ENCODE results near the gene CTNNBL1. TPM values are rescaled to one million over a fixed set of nuclear protein-coding genes. Genes with fewer than 3 reads are reported as not detected.
A peak's percentile ranks its signal among the peaks of the same experiment; 100 is the strongest.

The CTNNBL1 gene
- total RNA-seq, 8 experiments from 2014 or later, result 33.2 to 51.4 (median 37.0) TPM

DNA sequence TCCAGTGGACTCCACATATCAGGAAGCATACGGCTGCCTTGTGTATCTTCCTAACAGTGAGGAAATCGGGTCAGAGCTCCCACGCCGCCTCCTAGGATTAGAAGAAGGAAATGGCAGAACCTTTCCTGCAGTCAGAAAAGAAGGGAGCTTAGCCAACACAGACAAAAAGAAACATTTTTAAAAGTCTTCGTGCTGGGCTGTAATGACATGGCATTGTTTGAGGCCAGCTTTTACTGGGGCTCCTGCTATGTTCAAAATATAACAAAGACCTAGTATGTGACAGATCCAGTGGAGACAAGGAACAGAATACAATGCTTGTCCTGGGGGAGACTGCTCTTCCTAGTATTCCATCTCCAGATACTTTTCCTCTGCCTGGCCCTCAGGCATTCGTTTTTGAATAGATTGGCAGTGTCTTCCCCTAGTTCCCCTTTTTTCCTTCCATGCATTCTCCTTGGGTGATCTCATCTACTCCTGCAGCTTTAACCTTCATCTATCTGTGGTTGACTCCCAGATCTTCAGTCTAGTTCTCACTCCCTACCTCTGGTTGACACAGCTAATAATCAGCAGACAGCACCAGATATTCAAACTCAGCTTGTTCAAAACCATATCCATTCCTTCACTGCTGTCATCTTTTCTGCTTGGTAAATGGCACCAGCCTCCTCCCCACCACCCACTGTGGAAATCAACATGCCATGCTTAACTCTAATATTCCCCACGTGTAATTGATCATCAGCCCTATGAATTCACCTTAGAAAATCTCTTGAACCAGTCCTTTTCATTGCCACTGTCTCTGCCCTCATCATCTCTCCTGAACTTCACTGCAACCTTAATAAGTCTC is 114.6 kb downstream of the CTNNBL1 start:
- WGBS, 10 experiments, result 57 to 100% (median 88%) methylated on average over 1 to 6 of the region's 7 CpGs
- in situ Hi-C loops (cut with MboI; ENCODE audit: low pct_unique_long_range_greater_than_20kb in 2 of 9, low sequenced_read_pairs in 9 of 9, unreplicated experiment in 9 of 9), result no loop called here
- no peak for ATAC-seq (replicated peaks in 6 of 8)
- no peak overlapping the region for H3K4me3 ChIP-seq
- peak overlapping the region in 1 of 2 donors; percentile 43 for H3K27ac ChIP-seq
- peaks cover 12 to 27% of the 10 kb centered on the region in 2 donors for H3K4me1 ChIP-seq (replicated peaks in 1 of 2)

DNA sequence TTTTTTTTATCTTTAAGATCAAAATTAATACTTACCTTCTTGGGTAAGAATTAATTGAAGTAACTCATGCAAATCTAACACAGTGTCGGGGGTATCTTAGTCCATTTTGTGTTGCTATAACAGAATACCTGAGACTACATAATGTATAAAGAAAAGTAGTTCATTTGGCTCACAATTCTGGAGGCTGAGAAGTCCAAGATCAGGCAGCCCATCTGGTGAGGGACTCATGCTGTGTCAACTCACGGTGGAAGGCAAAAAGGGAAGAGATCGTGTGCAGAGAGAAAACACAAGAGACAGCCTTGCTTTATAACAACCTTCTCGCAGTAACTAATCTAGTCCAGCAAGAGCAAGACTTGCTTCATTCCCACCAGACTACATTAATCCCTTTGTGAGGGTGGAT is 116.2 kb downstream of the CTNNBL1 start:
- no peak overlapping the region for H3K4me3 ChIP-seq
- H3K4me1 ChIP-seq (replicated peaks in 1 of 2), result peaks cover 4 to 17% of the 10 kb centered on the region in 2 donors
- 80 to 100% (median 94%) methylated on average over 1 to 4 of the region's 4 CpGs for WGBS, 10 experiments
- no peak for ATAC-seq (replicated peaks in 6 of 8)
- in situ Hi-C loops (cut with MboI; ENCODE audit: low pct_unique_long_range_greater_than_20kb in 2 of 9, low sequenced_read_pairs in 9 of 9, unreplicated experiment in 9 of 9), result no loop called here
- no peak overlapping the region for H3K27ac ChIP-seq

DNA sequence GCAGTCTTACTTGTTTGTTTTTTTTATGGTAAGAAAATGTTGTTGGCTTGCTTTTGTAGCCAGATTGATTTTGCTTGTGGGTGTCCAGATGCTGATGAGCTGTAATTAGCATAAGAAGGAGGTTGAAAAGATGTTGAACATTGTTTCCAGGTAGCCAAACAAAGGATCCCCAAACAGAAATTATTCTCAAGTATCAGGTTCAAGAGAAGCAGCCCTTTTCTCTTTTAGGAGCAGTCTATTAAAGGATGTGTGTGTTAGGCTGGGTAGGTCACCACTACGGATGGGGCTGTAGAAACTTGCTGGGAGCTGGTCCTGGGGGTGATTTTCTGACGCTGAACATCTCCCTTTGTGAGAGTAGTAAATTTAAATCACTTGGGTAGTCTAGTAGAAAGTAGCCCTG is 122.2 kb downstream of the CTNNBL1 start:
- H3K4me3 ChIP-seq, result no peak overlapping the region
- in situ Hi-C loops (cut with MboI; ENCODE audit: low pct_unique_long_range_greater_than_20kb in 2 of 9, low sequenced_read_pairs in 9 of 9, unreplicated experiment in 9 of 9), result no loop called here
- H3K27ac ChIP-seq, result no peak overlapping the region
- 0 to 100% (median 25%) methylated on average over 1 to 2 of the region's 2 CpGs; no CpG with 5 or more reads in 6 of the 10 experiments for WGBS, 10 experiments
- H3K4me1 ChIP-seq (replicated peaks in 1 of 2), result peaks cover 4 to 13% of the 10 kb centered on the region in 2 donors
- ATAC-seq (replicated peaks in 6 of 8), result peak in 2 of 8 experiments; percentile 22 to 33

DNA sequence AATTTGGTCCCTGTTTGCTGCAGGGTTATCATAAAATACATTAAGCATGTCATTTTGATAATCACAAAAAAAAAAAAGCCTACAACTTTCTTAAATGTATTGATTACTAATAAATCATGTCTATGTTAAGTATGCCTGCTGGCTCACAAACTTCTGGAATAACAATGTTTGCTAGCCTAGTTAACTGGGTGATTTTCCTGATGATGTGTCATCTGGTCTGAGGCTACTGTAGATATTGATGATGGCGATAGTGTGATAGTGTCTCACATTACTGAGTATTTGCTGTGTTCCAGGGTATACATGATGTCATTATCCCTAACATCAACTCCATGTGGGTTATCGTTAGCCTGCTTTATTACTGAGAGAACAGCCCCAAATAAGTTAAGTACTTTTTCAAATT is 122.9 kb downstream of the CTNNBL1 start:
- Histone ChIP-seq H3K27ac (no peak overlapping the region), H3K4me3 (no peak overlapping the region), H3K4me1 (replicated peaks in 1 of 2) (peaks cover 4 to 13% of the 10 kb centered on the region in 2 donors)
- ATAC-seq (replicated peaks in 6 of 8), result peak in 2 of 8 experiments; percentile 29 to 49
- 14 to 100% (median 97%) methylated on average over 1 to 2 of the region's 2 CpGs; no CpG with 5 or more reads in 2 of the 10 experiments for WGBS, 10 experiments
- in situ Hi-C loops (cut with MboI; ENCODE audit: low pct_unique_long_range_greater_than_20kb in 2 of 9, low sequenced_read_pairs in 9 of 9, unreplicated experiment in 9 of 9), result no loop called here

DNA sequence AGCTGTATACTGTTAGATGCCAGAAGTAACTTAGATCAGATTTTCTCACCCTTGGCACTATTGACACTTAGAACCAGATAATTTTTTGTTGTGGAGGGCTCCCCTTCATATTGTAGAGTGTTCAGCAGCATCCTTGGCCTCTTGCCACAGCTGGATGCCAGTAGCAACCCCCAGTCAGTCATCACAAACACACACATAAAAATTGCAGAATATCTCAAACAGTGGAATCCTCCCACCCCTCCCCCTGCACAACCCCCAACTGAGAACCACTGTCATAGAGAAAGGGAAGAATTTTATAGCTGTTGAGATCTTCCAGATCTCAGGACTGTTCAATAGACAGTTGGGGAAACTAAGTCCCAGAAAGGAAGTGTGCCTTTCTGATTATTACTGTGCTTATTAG is 127.9 kb downstream of the CTNNBL1 start:
- in situ Hi-C loops (cut with MboI; ENCODE audit: low pct_unique_long_range_greater_than_20kb in 2 of 9, low sequenced_read_pairs in 9 of 9, unreplicated experiment in 9 of 9), result no loop called here
- ATAC-seq (replicated peaks in 6 of 8), result peak in 2 of 8 experiments; percentile 18 to 41
- H3K4me1 ChIP-seq (replicated peaks in 1 of 2), result peaks cover 9 to 18% of the 10 kb centered on the region in 2 donors
- H3K27ac ChIP-seq, result no peak overlapping the region
- H3K4me3 ChIP-seq, result no peak overlapping the region

DNA sequence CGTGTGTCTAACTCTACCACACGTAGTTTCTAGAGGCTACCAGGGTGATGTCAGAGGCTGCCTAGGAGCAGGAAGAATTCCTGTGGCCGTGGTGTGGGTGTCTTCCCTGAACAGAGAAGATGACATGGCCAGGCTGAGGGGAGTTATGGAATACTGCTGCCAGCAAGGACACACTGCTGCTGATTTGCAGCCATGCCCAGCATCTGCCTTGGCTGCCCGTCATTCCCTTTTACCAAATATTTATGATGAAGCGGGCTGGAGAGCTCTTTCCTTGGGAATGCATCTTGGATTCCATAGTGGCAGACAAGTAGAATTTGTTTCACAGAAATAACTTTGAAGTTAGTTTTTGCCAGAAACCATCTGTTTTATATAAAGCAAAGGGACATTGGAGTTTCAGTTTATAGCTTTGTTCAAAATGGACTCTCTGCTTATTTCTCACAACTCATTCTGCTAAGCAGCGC is 128.3 kb downstream of the CTNNBL1 start:
- peak in 5 of 8 experiments; percentile 32 to 87 (median 71) for ATAC-seq (replicated peaks in 6 of 8)
- WGBS, 10 experiments, result 0 to 100% (median 91%) methylated on average over 1 to 6 of the region's 6 CpGs; no CpG with 5 or more reads in 2 of the 10 experiments
- H3K27ac ChIP-seq, result no peak overlapping the region
- no peak overlapping the region for H3K4me3 ChIP-seq
- in situ Hi-C loops (cut with MboI; ENCODE audit: low pct_unique_long_range_greater_than_20kb in 2 of 9, low sequenced_read_pairs in 9 of 9, unreplicated experiment in 9 of 9), result no loop called here
- peaks cover 9 to 15% of the 10 kb centered on the region in 2 donors for H3K4me1 ChIP-seq (replicated peaks in 1 of 2)

DNA sequence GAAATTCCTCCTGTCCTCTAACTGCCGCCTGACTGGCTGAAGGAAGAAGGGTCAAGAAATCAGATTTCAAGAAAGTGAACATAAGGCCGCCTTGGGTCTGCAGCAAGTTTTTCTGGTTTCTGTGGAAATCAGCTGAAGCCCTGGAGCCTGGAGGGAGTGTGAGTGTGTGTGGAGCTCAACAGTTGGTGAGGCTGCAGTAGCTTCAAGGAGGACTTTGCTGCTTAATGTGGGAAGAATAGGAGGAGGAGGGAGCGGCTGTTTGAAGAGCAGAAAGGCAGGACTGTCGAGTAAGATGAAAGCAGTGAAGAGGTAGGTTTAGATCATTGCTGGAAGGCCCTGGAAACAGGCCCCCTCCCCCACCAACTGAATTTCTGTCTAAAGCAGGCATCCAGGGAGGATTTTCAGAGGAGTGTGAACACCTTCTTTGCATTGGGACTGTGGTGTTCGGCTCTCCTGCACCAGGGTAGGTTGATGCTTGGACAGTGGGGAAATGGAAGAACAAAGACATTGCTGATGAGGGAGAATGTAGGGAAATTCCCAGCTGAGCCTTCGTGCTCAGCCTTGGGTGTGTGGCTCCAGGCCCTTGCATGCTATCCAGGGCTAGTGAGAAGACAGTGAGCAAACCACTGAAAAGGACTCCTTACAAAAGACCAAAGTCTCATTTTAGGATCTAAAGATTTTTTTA is 129.6 kb downstream of the CTNNBL1 start:
- 25 to 100% (median 50%) methylated on average over 2 to 6 of the region's 6 CpGs; no CpG with 5 or more reads in 1 of the 10 experiments for WGBS, 10 experiments
- H3K27ac ChIP-seq, result no peak overlapping the region
- no peak overlapping the region for H3K4me3 ChIP-seq
- peak; percentile 44 to 92 (median 57) for ATAC-seq (replicated peaks in 6 of 8)
- in situ Hi-C loops (cut with MboI; ENCODE audit: low pct_unique_long_range_greater_than_20kb in 2 of 9, low sequenced_read_pairs in 9 of 9, unreplicated experiment in 9 of 9), result no loop called here
- peaks cover 9 to 15% of the 10 kb centered on the region in 2 donors for H3K4me1 ChIP-seq (replicated peaks in 1 of 2)

DNA sequence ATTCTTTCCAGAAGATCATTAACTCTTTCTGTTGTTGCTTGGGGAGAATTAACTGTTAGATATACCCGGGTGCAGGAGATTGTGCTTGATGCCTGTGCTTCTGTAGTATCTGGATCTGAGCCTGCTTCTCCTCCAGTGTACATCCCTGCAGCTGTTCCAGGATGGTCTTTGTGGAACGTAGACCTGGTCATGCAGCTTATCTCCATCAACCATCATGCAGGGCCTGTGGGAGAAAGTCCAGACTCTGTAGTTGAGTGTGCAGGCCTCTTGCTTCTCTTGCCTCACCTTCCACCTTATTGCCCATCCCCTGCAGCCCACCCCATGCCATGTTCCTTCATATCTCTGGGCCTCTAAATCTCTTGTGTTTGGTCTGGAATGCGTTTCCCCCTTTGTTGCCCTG is 133.8 kb downstream of the CTNNBL1 start:
- Histone ChIP-seq H3K4me1 (replicated peaks in 1 of 2) (peaks cover 9 to 22% of the 10 kb centered on the region in 2 donors), H3K4me3 (no peak overlapping the region), H3K27ac (no peak overlapping the region)
- in situ Hi-C loops (cut with MboI; ENCODE audit: low pct_unique_long_range_greater_than_20kb in 2 of 9, low sequenced_read_pairs in 9 of 9, unreplicated experiment in 9 of 9), result no loop called here
- 33 to 100% (median 91%) methylated on average over 1 to 2 of the region's 3 CpGs; no CpG with 5 or more reads in 2 of the 10 experiments for WGBS, 10 experiments
- no peak for ATAC-seq (replicated peaks in 6 of 8)

DNA sequence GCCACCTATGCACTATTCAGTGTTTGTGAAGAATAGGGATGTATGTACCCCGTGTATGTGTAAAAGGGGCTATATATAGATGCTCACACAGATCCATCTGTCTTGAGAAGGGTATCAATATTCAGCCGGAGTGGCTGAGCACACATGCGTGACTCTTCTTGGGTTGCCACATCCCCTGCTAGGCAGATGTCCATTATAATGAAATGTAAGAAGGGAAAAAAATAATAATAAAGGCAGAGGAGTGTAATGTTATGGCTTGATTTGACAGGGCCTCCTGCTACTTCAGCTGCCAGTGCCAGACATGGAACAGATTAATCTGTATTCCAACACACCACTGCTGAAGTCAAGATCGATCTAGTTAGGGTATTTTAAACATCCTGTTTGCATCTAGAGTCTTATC is 134.9 kb downstream of the CTNNBL1 start:
- Histone ChIP-seq H3K27ac (no peak overlapping the region), H3K4me1 (replicated peaks in 1 of 2) (peaks cover 9 to 16% of the 10 kb centered on the region in 2 donors), H3K4me3 (no peak overlapping the region)
- WGBS, 10 experiments, result 33 to 100% (median 66%) methylated on average over 1 to 4 of the region's 4 CpGs; no CpG with 5 or more reads in 2 of the 10 experiments
- peak in 2 of 8 experiments; percentile 29 to 46 for ATAC-seq (replicated peaks in 6 of 8)
- in situ Hi-C loops (cut with MboI; ENCODE audit: low pct_unique_long_range_greater_than_20kb in 2 of 9, low sequenced_read_pairs in 9 of 9, unreplicated experiment in 9 of 9), result no loop called here

DNA sequence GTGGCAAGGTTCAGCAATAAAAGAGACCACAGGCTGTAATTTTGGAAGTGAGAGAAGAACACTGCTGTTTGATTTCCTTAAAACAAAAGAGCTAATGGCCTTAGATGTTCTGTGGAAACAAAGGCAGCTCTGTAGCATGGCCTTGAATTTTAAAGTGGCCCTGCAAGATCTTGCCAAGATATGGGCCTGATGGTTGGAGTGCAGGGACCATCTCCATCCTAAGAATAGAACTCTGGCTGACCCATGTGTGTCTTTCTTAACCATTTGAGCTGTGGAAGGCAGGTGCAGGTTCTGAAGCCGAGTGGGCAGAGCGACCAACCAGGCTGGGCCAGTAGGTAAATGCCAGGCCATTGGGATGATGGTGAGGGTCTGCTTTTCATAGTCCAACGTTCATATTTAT is 135.3 kb downstream of the CTNNBL1 start:
- no peak overlapping the region for H3K4me3 ChIP-seq

DNA sequence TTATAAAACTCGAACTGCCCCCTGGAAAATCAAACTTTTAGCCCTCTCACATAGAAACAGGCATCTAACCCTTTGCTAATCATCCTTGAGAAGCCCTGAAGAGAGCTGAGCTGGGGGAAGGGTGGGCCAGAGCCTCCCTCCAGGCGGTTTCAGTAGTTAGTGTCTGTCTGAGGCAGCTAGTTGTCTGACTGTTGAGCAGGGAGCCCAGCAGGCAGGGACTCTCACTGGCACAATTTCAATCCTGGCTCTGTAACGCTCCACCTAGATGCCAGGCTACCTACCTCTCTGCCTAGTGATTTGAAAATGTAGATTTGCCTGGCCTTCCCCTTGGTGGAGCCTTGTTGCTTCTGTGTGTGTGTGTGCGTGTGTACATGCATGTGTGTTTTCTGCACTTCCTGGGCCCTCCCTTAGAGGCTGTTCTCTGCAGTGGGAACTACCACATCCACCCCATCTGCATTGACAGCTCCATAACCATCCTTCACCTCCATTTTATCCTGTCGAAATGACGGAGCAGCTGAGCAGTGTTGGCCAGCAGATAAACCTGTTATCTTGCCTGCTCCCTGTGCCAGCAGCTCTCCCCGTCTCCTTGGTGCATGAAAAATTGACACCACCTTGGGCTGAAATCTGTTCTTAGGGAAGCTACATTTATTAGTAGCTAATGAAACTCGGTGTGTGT is 139.5 kb downstream of the CTNNBL1 start:
- 63 to 100% (median 82%) methylated on average over 1 to 8 of the region's 8 CpGs; no CpG with 5 or more reads in 2 of the 10 experiments for WGBS, 10 experiments
- peak in 7 of 8 experiments; percentile 41 to 91 (median 75) for ATAC-seq (replicated peaks in 6 of 8)
- in situ Hi-C loops (cut with MboI; ENCODE audit: low pct_unique_long_range_greater_than_20kb in 2 of 9, low sequenced_read_pairs in 9 of 9, unreplicated experiment in 9 of 9), result no loop called here
- H3K27ac ChIP-seq, result peak overlapping the region in 1 of 2 donors; percentile 67
- peaks cover 10 to 23% of the 10 kb centered on the region in 2 donors for H3K4me1 ChIP-seq (replicated peaks in 1 of 2)
- H3K4me3 ChIP-seq, result no peak overlapping the region

More for the DNA sequence above, 135.3 kb downstream of the CTNNBL1 start:
- in situ Hi-C loops (cut with MboI; ENCODE audit: low pct_unique_long_range_greater_than_20kb in 2 of 9, low sequenced_read_pairs in 9 of 9, unreplicated experiment in 9 of 9), result no loop called here
- WGBS, 10 experiments, result 20 to 100% (median 92%) methylated on average over 1 to 3 of the region's 3 CpGs
- no peak overlapping the region for H3K27ac ChIP-seq
- no peak for ATAC-seq (replicated peaks in 6 of 8)
- peaks cover 10 to 16% of the 10 kb centered on the region in 2 donors for H3K4me1 ChIP-seq (replicated peaks in 1 of 2)

DNA sequence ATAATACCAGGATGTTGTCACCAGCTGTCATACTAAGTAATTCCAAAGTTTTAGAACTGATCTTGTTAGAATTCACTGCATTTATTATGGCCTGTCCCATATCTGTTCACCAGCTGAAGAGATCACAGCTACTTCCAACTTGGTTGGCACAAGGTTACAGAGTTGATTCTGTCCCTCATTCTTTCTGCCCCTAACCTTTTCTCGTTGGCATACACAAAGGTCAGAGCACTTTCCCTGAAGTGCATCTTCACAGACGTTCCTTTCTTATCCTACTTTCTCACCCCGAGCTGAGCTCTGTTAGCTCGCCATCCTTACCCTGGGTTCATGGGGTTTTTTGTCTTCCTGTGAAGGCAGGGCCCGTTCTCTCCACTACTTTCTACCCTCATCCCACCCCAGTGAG is 143.1 kb downstream of the CTNNBL1 start:
- in situ Hi-C loops (cut with MboI; ENCODE audit: low pct_unique_long_range_greater_than_20kb in 2 of 9, low sequenced_read_pairs in 9 of 9, unreplicated experiment in 9 of 9), result no loop called here
- H3K27ac ChIP-seq, result no peak overlapping the region
- peaks cover 17 to 20% of the 10 kb centered on the region in 2 donors for H3K4me1 ChIP-seq (replicated peaks in 1 of 2)
- 67 to 92% (median 78%) methylated on average over 1 to 5 of the region's 5 CpGs; no CpG with 5 or more reads in 4 of the 10 experiments for WGBS, 10 experiments
- H3K4me3 ChIP-seq, result no peak overlapping the region
- ATAC-seq (replicated peaks in 6 of 8), result no peak
